Fibroblast of lung (primary cell): Measurements from ENCODE around the gene PGGT1B. TPM values are rescaled to one million over a fixed set of nuclear protein-coding genes. Genes with fewer than 3 reads are reported as not detected.

Source experiments
- DNase-seq, 2 donors: peaks; one replicate each; pipeline versions ENCODE4 v3.0.0 to v3.0.0-alpha.2; 2010; ENCODE audit warnings: low read depth in 2 of 2
- H2AFZ ChIP-seq: 2 replicates; pipeline ENCODE4 v1.5.1; 2012; ENCODE audit warnings: low read length, control low read depth, inconsistent platforms
- H3K27ac ChIP-seq: 2 replicates; pipeline ENCODE4 v1.5.1; 2011; ENCODE audit warnings: low read length, control low read depth; ENCODE audit not compliant: insufficient read depth
- H3K27me3 ChIP-seq: 2 replicates; pipeline ENCODE4 v1.5.1; 2011; ENCODE audit warnings: mild to moderate bottlenecking, low read length; ENCODE audit not compliant: control insufficient read depth, insufficient read depth
- H3K36me3 ChIP-seq: 2 replicates; pipeline ENCODE4 v1.5.1; 2011; ENCODE audit warnings: low read length; ENCODE audit not compliant: control insufficient read depth, insufficient read depth
- H3K4me1 ChIP-seq: 2 replicates; pipeline ENCODE4 v1.5.1; 2011; ENCODE audit warnings: low read length; ENCODE audit not compliant: control insufficient read depth, insufficient read depth; ENCODE audit errors: extremely low read depth
- H3K4me2 ChIP-seq: 2 replicates; pipeline ENCODE4 v1.5.1; 2011; ENCODE audit warnings: low read length, control low read depth; ENCODE audit not compliant: insufficient read depth; ENCODE audit errors: extremely low read depth
- H3K4me3 ChIP-seq, 4 experiments: fragments of 200-600 bp in 1 of 4; sonication (generic) in 1 of 4; replicated peaks in 1 of 4; 2 replicates each; pipeline ENCODE4 v1.5.1; 2011 to 2016; ENCODE audit warnings: low read length in 4 of 4, low read depth in 3 of 4, mild to moderate bottlenecking in 3 of 4, control low read depth in 2 of 4, inconsistent platforms in 1 of 4, mixed read lengths in 1 of 4; ENCODE audit not compliant: insufficient read depth in 1 of 4; ENCODE audit errors: control extremely low read depth in 1 of 4
- H3K79me2 ChIP-seq: 2 replicates; pipeline ENCODE4 v1.5.1; 2012; ENCODE audit warnings: mild to moderate bottlenecking, low read length, inconsistent platforms; ENCODE audit not compliant: control insufficient read depth, insufficient read depth
- H3K9ac ChIP-seq: 2 replicates; pipeline ENCODE4 v1.5.1; 2011; ENCODE audit warnings: mild to moderate bottlenecking, low read length, control low read depth; ENCODE audit not compliant: insufficient read depth
- H3K9me3 ChIP-seq: 2 replicates; pipeline ENCODE4 v1.5.1; 2012; ENCODE audit warnings: low read depth, low read length; ENCODE audit not compliant: control insufficient read depth, insufficient read depth
- H4K20me1 ChIP-seq: 2 replicates; pipeline ENCODE4 v1.5.1; 2011; ENCODE audit warnings: low read length; ENCODE audit not compliant: control insufficient read depth, insufficient read depth; ENCODE audit errors: extremely low read depth
- CTCF ChIP-seq, 2 donors: IDR thresholded peaks in 1 of 2; conservative IDR thresholded peaks in 1 of 2; 1 replicate in 1 of 2; 2 replicates in 1 of 2; pipeline ENCODE4 v1.5.1; 2011 to 2012; ENCODE audit warnings: low read length in 2 of 2, control low read depth in 1 of 2, inconsistent platforms in 1 of 2, low read depth in 1 of 2, mild to moderate bottlenecking in 1 of 2
- EZH2 ChIP-seq: IDR thresholded peaks from 2 replicates; pipeline ENCODE4 v1.5.1; 2012; ENCODE audit warnings: low read length, control low read depth, mild to moderate bottlenecking; ENCODE audit errors: missing control alignments
- polyA plus RNA-seq, 2 donors: library from polyadenylated mRNA; depleted of rRNA in 1 of 2; stranded (reverse) in 1 of 2; unstranded in 1 of 2; fragments of >200 nt; gene quantifications; 2 replicates each; pipeline ENCODE4 v1.2.1, GENCODE V29; 2011 to 2012; ENCODE audit warnings: missing spikeins in 1 of 2
- total RNA-seq: library from RNA; depleted of rRNA; stranded (reverse); fragments of >200 nt; gene quantifications from 2 replicates; pipeline ENCODE4 v1.2.1, GENCODE V29; 2014

PGGT1B gene
- total and polyA plus RNA-seq, 2 donors (not counting 1 experiment from before 2014, with no cell fraction given), result 2.5 to 12.4 TPM

- TF ChIP-seq CTCF (conservative IDR thresholded peaks at IDR 0.05 in 1 of 2, IDR thresholded peaks at IDR 0.05 in 1 of 2; ENCODE audit: low read depth in 1 of 2, low read length in 2 of 2) (no peak), EZH2 (no peak)
- Histone ChIP-seq H2AFZ (no peak overlapping the region), H3K27ac (no peak overlapping the region), H3K4me2 (no peak overlapping the region), H3K4me1 (no peaks in the 10 kb centered on the region), H3K4me3 (no peak overlapping the region), H3K36me3 (no peaks in the 10 kb centered on the region), H4K20me1 (no peaks in the 10 kb centered on the region), H3K9ac (no peak overlapping the region), H3K27me3 (no peaks in the 10 kb centered on the region), H3K9me3 (no peaks in the 10 kb centered on the region), H3K79me2 (no peaks in the 10 kb centered on the region)
- no peak for DNase-seq
Measured at GRCh38 chr5:115236599-115236998, 26.1 kb downstream of the PGGT1B start.

DNA sequence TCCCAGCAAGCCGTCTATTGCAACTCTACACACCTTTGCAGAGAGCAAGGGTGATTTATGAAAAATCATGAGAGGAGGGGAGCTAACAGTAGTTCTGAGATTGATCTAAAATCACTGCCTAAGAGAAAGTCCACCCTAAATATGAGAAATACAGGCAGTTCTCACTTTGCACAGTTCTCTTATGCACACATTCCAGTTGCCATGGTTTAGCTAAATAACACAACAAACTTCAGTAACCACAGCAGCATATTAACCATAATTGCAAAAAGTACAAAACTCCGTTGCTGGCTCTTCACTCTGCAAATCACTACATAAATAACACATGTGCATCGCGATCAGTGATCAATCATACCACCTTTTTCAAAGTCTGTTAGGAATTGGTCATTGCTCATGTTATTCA is 31.1 kb downstream of the PGGT1B start:
- H3K36me3 ChIP-seq, result no peaks in the 10 kb centered on the region
- H4K20me1 ChIP-seq, result no peaks in the 10 kb centered on the region
- H3K79me2 ChIP-seq, result no peaks in the 10 kb centered on the region
- TF ChIP-seq CTCF (conservative IDR thresholded peaks at IDR 0.05 in 1 of 2, IDR thresholded peaks at IDR 0.05 in 1 of 2; ENCODE audit: low read depth in 1 of 2, low read length in 2 of 2) (no peak), EZH2 (no peak)
- H3K27me3 ChIP-seq, result no peaks in the 10 kb centered on the region
- H3K9ac ChIP-seq, result no peak overlapping the region
- peak in 1 of 2 donors; percentile 4 for DNase-seq
- H3K4me1 ChIP-seq, result no peaks in the 10 kb centered on the region
- H3K27ac ChIP-seq, result no peak overlapping the region
- H3K4me2 ChIP-seq, result no peak overlapping the region
- H3K4me3 ChIP-seq, result no peak overlapping the region
- no peaks in the 10 kb centered on the region for H3K9me3 ChIP-seq
- no peak overlapping the region for H2AFZ ChIP-seq

- Histone ChIP-seq H3K4me2 (no peak overlapping the region), H4K20me1 (no peaks in the 10 kb centered on the region), H3K4me1 (no peaks in the 10 kb centered on the region), H3K9me3 (no peaks in the 10 kb centered on the region), H3K9ac (no peak overlapping the region), H3K27ac (no peak overlapping the region), H3K36me3 (no peaks in the 10 kb centered on the region), H3K27me3 (no peaks in the 10 kb centered on the region), H3K79me2 (no peaks in the 10 kb centered on the region), H2AFZ (no peak overlapping the region), H3K4me3 (no peak overlapping the region)
- DNase-seq, result no peak
- TF ChIP-seq CTCF (conservative IDR thresholded peaks at IDR 0.05 in 1 of 2, IDR thresholded peaks at IDR 0.05 in 1 of 2; ENCODE audit: low read depth in 1 of 2, low read length in 2 of 2) (no peak), EZH2 (no peak)
Measured at GRCh38 chr5:115229606-115230005, 33.1 kb downstream of the PGGT1B start.
